Loucy (cell line): ENCODE results near the gene CERS6.

Source experiments
- CTCF ChIP-seq: fragments of 200-600 bp; sonication (generic); conservative IDR thresholded peaks from 2 replicates; pipeline ENCODE4 v1.5.1; 2014; ENCODE audit warnings: mild to moderate bottlenecking, antibody characterized with exemption, low read length
- EZH2phosphoT487 ChIP-seq: fragments of 200-600 bp; IDR thresholded peaks from 2 replicates; pipeline ENCODE4 v1.6.1; 2018; ENCODE audit warnings: antibody characterized with exemption, mild to moderate bottlenecking, moderate library complexity, borderline replicate concordance

GRCh38 chr2:168639441-168639898 lies 183.4 kb downstream of the CERS6 start:
- TF ChIP-seq CTCF (no peak), EZH2phosphoT487 (no peak)
